Panc1 (cell line): ENCODE measurements around the gene SETDB1. TPM values are rescaled to one million over a fixed set of nuclear protein-coding genes. Genes with fewer than 3 reads are reported as not detected.
"Not testable (repeated sequence)": the region's sequence is repeated elsewhere in the genome, so short reads cannot be mapped to it uniquely, and the experiment has no call there.

Experiments
- ATAC-seq: fragments of 200-7000 bp; cut with Tn5 transposase; 2 replicates; pipeline ENCODE4 v1.9.1; 2020; ENCODE audit warnings: mild to moderate bottlenecking, moderate library complexity
- BruUV-seq: library from RNA; stranded (reverse); fragments of 400-500 nt; replicated peaks from 2 replicates; lab custom pipeline; 2021; lab: Mats Ljungman, UMichigan
- CTCF ChIA-PET: fragments of 300-600 bp; sonication (Branson Sonifier 250); formaldehyde crosslinking; loops from one replicate; lab custom pipeline; 2022; ENCODE audit warnings: antibody characterized with exemption; lab: Charles Lee
- POLR2A ChIA-PET: fragments of 300-600 bp; sonication (Branson Sonifier 250); formaldehyde crosslinking; loops from one replicate; lab custom pipeline; 2022; ENCODE audit warnings: antibody characterized with exemption; lab: Charles Lee
- DNase-seq: peaks from one replicate; pipeline ENCODE4 v3.0.0-alpha.2; 2010; ENCODE audit warnings: low read depth, low spot score
- H3K27ac ChIP-seq: 2 replicates; pipeline ENCODE4 v1.5.1; 2011; ENCODE audit warnings: mild to moderate bottlenecking, low read length, inconsistent platforms
- H3K27me3 ChIP-seq: fragments of 200-500 bp; sonication (Bioruptor generic); 2 replicates; pipeline ENCODE4 v1.6.0; 2014; ENCODE audit warnings: low read length, inconsistent platforms; ENCODE audit not compliant: control insufficient read depth, insufficient read depth
- H3K36me3 ChIP-seq: fragments of 200-500 bp; sonication (Bioruptor generic); 2 replicates; pipeline ENCODE4 v1.5.1; 2014; ENCODE audit warnings: inconsistent platforms, mild to moderate bottlenecking, low read length, moderate library complexity; ENCODE audit not compliant: control insufficient read depth, insufficient read depth
- H3K4me1 ChIP-seq: 2 replicates; pipeline ENCODE4 v1.5.1; 2011; ENCODE audit warnings: inconsistent platforms, mild to moderate bottlenecking, low read length, moderate library complexity; ENCODE audit not compliant: control insufficient read depth, insufficient read depth
- H3K4me3 ChIP-seq, 2 experiments: 2 replicates each; pipeline ENCODE4 v1.5.1; 2011 to 2012; ENCODE audit warnings: low read depth in 2 of 2, low read length in 2 of 2, mild to moderate bottlenecking in 2 of 2, inconsistent platforms in 1 of 2, moderate library complexity in 1 of 2
- H3K9me3 ChIP-seq: fragments of 200-500 bp; sonication (Bioruptor generic); 2 replicates; pipeline ENCODE4 v1.5.1; 2014; ENCODE audit warnings: low read depth, mild to moderate bottlenecking, inconsistent platforms, low read length, moderate library complexity; ENCODE audit not compliant: control insufficient read depth, insufficient read depth
- POLR2AphosphoS5 ChIP-seq: IDR thresholded peaks from 2 replicates; pipeline ENCODE4 v1.6.1; 2012; ENCODE audit warnings: mild to moderate bottlenecking, low read depth, low read length, moderate library complexity
- SIN3A ChIP-seq: IDR thresholded peaks from 2 replicates; pipeline ENCODE4 v1.6.1; 2012; ENCODE audit warnings: low read depth, mild to moderate bottlenecking, low read length, moderate library complexity, borderline replicate concordance; ENCODE audit not compliant: insufficient read depth
- TCF7L2 ChIP-seq: IDR thresholded peaks from 2 replicates; pipeline ENCODE4 v1.6.1; 2011; ENCODE audit warnings: mild to moderate bottlenecking, low read depth, low read length, inconsistent platforms
- in situ Hi-C: cut with HindIII; loops from 2 replicates; pipeline ENCODE4 v1.10.0; 2016; ENCODE audit warnings: low sequenced_read_pairs, low pct_unique_long_range_greater_than_20kb
- intact Hi-C: fragments of 100-400 bp; cut with micrococcal nuclease; formaldehyde crosslinking; loops from one replicate; pipeline ENCODE4 v1.10.0; 2022; ENCODE audit not compliant: unreplicated experiment
- total RNA-seq: library from RNA; stranded (reverse); gene quantifications from one replicate; pipeline ENCODE4 v1.2.1, GENCODE V29; 2021; ENCODE audit not compliant: unreplicated experiment
- TF ChIP-seq, protein P1 (sequence below): fragments of 450-650 bp; IDR thresholded peaks from 2 replicates; pipeline ENCODE4 v1.5.1; 2017; ENCODE audit warnings: mild to moderate bottlenecking
- TF ChIP-seq, protein P2 (sequence below), 2 experiments: IDR thresholded peaks; 2 replicates each; pipeline ENCODE4 v1.6.1; 2011 to 2012; ENCODE audit warnings: low read depth in 2 of 2, control low read depth in 1 of 2, low read length in 1 of 2, mild to moderate bottlenecking in 1 of 2, moderate library complexity in 1 of 2; ENCODE audit not compliant: insufficient read depth in 1 of 2

SETDB1 gene
- total RNA-seq, 1 experiment from 2014 or later, result 43.3 TPM

DNA sequence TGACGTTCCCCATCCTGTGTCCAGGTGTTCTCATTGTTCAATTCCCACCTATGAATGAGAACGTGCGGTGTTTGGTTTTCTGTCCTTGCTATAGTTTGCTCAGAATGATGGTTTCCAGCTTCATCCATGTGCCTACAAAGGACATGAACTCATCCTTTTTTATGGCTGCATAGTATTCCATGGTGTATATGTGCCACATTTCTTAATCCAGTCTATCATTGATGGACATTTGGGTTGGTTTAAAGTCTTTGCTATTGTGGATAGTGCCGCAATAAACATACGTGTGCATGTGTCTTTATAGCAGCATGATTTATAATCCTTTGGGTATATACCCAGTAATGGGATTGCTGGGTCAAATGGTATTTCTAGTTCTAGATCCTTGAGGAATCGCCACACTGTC, 2.6 kb downstream of the SETDB1 start:
- H3K9me3 ChIP-seq, H3K4me3 ChIP-seq, DNase-seq, CTCF ChIA-PET, POLR2A ChIA-PET, BruUV-seq, ATAC-seq, H3K27ac ChIP-seq, in situ Hi-C loops, H3K4me1 ChIP-seq, intact Hi-C loops, H3K27me3 ChIP-seq: not testable (repeated sequence)
- peaks cover 18% of the 10 kb centered on the region for H3K36me3 ChIP-seq

DNA sequence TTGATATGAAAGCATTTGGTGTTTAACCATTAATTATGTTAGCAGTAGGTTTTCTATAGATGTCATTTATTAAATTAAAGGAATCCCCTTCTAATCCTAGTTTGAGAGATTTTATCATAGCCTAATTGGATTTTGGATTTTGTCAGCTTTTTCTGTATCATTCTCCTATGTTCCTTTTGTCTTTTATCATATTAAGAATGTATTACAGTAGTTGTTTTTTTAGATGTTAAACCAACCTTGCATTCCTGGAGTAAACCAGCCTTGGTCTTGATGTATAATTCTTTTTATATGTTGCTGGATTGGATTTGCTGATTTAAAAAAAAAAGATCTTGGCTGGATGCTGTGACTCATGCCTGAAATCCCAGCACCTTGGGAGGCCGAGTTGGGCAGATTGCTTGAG, 5.6 kb downstream of the SETDB1 start:
- no peak for ATAC-seq
- Histone ChIP-seq H3K9me3 (no peaks in the 10 kb centered on the region), H3K4me1 (no peaks in the 10 kb centered on the region; the same call in 1 of the 2 replicates), H3K4me3 (no peak overlapping the region), H3K36me3 (peaks cover 25% of the 10 kb centered on the region), H3K27ac (no peak overlapping the region), H3K27me3 (no peaks in the 10 kb centered on the region)
- no peak for DNase-seq
- no TSS peak for BruUV-seq
- in situ Hi-C loops, result no loop called here
- intact Hi-C loops, result no loop called here
- TF ChIP-seq POLR2AphosphoS5, result no peak
- CTCF ChIA-PET, result no interaction called here
- POLR2A ChIA-PET, result no interaction called here

DNA sequence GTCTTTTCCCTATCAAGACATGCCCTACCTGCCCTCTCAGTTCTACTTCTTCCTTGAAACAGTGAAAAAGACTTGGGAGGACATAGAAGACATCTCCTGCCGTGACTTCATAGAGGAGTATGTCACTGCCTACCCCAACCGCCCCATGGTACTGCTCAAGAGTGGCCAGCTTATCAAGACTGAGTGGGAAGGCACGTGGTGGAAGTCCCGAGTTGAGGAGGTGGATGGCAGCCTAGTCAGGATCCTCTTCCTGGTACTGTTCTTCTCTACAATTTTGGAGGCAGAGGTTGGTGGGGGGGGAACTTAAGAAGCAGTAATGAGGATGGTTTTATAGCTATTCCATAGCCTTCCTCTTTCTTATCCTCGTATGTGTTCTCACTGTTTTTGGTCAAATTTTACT, 18.7 kb downstream of the SETDB1 start:
- intact Hi-C loops (no loop called here), in situ Hi-C loops (no loop called here)
- H3K4me1 ChIP-seq, result no peaks in the 10 kb centered on the region
- H3K27me3 ChIP-seq, result no peaks in the 10 kb centered on the region
- no peak overlapping the region for H3K4me3 ChIP-seq
- CTCF ChIA-PET, result interaction anchor here (0.6 kb wide), 1 partner anchor 248 kb away, joined by 4 read pairs; the partner anchor contains the start of gene GOLPH3L
- ATAC-seq, result no peak
- no peak for DNase-seq
- POLR2A ChIA-PET, result no interaction called here
- H3K36me3 ChIP-seq, result peaks cover 21% of the 10 kb centered on the region
- no TSS peak for BruUV-seq
- no peak for TF ChIP-seq POLR2AphosphoS5
- no peak for TF ChIP-seq TCF7L2
- TF ChIP-seq, protein P1, sequence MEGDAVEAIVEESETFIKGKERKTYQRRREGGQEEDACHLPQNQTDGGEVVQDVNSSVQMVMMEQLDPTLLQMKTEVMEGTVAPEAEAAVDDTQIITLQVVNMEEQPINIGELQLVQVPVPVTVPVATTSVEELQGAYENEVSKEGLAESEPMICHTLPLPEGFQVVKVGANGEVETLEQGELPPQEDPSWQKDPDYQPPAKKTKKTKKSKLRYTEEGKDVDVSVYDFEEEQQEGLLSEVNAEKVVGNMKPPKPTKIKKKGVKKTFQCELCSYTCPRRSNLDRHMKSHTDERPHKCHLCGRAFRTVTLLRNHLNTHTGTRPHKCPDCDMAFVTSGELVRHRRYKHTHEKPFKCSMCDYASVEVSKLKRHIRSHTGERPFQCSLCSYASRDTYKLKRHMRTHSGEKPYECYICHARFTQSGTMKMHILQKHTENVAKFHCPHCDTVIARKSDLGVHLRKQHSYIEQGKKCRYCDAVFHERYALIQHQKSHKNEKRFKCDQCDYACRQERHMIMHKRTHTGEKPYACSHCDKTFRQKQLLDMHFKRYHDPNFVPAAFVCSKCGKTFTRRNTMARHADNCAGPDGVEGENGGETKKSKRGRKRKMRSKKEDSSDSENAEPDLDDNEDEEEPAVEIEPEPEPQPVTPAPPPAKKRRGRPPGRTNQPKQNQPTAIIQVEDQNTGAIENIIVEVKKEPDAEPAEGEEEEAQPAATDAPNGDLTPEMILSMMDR, result no peak
- TF ChIP-seq, protein P2, sequence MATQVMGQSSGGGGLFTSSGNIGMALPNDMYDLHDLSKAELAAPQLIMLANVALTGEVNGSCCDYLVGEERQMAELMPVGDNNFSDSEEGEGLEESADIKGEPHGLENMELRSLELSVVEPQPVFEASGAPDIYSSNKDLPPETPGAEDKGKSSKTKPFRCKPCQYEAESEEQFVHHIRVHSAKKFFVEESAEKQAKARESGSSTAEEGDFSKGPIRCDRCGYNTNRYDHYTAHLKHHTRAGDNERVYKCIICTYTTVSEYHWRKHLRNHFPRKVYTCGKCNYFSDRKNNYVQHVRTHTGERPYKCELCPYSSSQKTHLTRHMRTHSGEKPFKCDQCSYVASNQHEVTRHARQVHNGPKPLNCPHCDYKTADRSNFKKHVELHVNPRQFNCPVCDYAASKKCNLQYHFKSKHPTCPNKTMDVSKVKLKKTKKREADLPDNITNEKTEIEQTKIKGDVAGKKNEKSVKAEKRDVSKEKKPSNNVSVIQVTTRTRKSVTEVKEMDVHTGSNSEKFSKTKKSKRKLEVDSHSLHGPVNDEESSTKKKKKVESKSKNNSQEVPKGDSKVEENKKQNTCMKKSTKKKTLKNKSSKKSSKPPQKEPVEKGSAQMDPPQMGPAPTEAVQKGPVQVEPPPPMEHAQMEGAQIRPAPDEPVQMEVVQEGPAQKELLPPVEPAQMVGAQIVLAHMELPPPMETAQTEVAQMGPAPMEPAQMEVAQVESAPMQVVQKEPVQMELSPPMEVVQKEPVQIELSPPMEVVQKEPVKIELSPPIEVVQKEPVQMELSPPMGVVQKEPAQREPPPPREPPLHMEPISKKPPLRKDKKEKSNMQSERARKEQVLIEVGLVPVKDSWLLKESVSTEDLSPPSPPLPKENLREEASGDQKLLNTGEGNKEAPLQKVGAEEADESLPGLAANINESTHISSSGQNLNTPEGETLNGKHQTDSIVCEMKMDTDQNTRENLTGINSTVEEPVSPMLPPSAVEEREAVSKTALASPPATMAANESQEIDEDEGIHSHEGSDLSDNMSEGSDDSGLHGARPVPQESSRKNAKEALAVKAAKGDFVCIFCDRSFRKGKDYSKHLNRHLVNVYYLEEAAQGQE (IDR thresholded peaks at IDR 0.05; ENCODE audit: insufficient read depth in 1 of 2, low read depth in 2 of 2, low read length in 1 of 2), result no peak
- no peak for TF ChIP-seq SIN3A
- H3K27ac ChIP-seq, result no peak overlapping the region
- H3K9me3 ChIP-seq, result no peaks in the 10 kb centered on the region
